GM19467 (cell line): ENCODE data around the gene ACVRL1.

ENCODE experiments used
- ATAC-seq: cut with Tn5 transposase; IDR thresholded peaks from one replicate; pipeline ENCODE4 v1.9.1; 2021; ENCODE audit warnings: mild to moderate bottlenecking, moderate library complexity; ENCODE audit not compliant: unreplicated experiment

Gene ACVRL1

GRCh38 chr12:51907083-51907855, at the start of gene ACVRL1:
Gene ACVRL1 (plus strand): TSS chr12:51907504. CDS start chr12:51912475, 4,971 bp downstream.
- ATAC-seq, result no peak

DNA sequence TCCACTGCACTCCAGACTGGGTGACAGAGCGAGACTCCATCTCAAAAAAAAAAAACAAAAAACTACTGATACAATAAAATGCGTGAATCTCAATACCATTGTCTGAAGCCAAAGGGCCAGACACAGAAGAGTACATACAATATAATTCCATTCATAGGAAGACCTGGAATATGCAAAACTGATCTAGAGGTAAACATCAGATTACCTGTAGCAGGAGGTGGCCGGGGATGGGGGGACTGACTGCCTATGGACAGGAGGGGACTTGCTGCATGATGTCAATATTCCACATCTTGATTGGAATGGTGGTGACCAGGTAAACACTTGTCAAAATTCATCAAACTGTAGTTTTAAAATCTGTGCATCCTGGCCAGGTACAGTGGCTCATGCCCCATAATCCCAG, 46.3 kb upstream of the ACVRL1 start:
- no peak for ATAC-seq

DNA sequence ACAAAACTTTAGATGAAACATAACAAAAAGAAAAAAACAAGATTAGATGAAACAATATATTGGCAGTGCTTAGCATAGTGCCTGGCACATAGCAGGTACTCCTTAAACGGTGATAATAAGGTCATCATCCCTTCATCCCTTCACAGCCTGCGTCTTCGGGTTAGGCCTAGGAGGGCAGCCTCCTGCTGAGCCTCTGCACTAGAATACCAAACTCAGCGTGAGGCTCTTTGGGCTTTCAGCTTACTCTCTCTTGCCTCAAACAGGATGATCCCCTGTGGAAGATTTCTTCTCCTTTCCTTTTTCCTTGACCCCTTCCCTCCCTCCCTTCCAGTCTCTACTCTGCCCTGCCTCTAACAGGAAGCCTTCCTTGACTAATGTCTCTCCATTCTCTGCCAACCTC, 44.4 kb upstream of the ACVRL1 start:
- ATAC-seq, result no peak

GRCh38 chr12:51863363-51863932, 43.9 kb upstream of the ACVRL1 start:
- no peak for ATAC-seq

DNA sequence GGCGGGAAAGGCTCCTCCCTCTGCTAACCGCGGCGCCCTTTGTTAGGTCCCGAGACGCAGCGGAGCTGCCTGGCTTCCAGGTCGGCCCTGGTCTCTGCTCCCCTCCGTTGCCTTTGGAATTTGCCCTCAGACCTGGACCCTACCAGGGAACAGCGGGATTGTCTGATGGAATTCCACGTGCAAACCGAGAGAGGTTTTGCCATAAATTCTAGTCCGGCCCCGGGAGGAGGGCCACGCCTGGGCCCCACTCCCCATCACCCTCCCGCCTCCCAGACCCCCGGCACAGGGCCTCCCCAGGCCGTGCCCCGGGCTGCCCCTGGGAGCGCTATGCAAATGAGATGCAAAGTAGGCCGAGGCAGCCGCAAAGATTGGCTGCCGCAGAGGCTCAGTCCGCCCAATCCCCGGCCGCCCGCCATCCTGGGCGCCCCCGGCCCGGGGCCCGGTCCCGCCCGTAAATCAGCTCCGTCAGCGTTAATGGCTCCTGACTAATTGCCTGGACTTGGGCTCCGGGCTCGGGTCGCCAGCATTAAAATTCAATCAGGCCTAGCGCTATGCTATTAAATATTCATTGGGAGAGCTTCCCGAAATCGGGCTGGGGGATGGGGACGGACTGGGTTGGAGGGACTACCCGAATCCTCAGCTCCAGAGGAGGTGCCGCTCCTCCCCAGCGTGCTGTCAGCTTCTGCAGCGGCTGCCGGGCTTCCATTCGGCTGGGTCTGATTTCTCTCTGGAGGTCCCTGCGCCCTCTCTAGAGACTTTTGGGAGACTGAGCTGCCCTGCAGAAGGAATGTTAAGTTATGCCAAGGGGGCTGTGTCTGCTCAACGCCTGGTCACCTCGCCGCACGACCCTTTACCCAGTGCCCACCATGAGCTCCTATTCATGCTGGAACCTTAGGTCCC, 43.1 kb upstream of the ACVRL1 start:
- ATAC-seq, result no peak

GRCh38 chr12:51864833-51865670, 42.3 kb upstream of the ACVRL1 start:
- no peak for ATAC-seq

DNA sequence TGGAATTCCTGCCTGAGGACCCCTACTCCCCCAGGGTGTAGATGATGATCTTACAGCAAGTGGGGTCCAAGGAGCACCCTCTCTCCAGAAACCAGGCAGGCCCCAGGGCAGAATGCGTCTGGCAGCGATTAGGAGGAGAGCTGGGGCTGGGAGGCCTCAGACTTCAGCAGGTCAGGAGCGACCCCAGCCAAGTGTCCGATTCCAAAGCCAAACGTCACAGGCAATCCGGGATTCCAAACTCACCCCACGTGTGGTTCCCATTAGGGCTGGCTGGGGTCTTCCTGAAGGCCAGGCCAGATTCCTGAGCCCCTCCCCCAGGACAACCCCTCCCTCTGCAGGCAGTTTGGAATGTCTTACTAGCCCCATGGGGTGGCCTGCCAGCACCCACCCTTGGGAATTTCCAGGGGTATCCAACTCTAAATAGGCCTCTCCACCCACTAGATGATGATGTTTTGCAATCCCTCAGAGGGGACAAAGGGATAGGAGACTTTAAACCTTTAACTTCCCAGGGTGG, 41.5 kb upstream of the ACVRL1 start:
- ATAC-seq, result no peak

- ATAC-seq, result no peak
These were observed 41.0 kb upstream of the ACVRL1 start for GRCh38 chr12:51866324-51866723.

DNA sequence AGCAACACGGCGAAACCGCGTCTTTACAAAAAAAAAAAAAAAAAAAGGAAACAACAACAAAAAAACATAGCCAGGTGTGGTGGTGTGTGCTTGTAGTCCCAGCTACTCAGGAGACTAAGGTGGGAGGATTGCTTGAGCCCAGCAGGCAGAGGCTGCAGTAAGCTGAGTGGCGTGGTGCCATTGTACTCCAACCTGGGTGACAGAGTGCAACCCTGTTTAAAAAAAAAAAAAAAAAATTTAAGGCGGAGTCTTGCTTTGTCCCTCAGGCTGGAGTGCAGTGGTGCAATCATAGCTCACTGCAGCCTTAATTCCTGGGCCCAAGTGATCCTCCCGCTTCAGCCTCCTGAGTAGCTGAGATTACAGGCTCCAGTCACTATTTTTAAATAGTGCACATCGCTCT, 40.5 kb upstream of the ACVRL1 start:
- no peak for ATAC-seq

DNA sequence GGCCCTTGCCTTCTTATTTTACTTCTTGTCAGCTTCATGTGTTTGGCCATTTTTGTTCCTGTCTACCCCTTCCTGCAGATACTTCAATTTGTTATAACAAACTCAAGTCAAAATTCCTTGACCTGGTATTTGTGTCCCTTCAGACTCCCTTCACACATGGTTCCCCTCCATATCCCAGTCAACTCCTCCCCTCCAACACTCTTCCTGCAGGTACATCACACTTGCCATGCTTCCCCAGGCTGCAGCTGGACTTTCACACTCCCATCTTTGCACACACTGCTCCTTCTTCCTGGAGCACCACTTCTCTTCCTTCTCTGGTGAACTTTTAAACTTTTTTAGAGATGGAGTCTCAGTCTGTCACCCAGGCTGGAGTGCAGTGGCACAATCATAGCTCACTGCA, 39.9 kb upstream of the ACVRL1 start:
- ATAC-seq, result no peak

DNA sequence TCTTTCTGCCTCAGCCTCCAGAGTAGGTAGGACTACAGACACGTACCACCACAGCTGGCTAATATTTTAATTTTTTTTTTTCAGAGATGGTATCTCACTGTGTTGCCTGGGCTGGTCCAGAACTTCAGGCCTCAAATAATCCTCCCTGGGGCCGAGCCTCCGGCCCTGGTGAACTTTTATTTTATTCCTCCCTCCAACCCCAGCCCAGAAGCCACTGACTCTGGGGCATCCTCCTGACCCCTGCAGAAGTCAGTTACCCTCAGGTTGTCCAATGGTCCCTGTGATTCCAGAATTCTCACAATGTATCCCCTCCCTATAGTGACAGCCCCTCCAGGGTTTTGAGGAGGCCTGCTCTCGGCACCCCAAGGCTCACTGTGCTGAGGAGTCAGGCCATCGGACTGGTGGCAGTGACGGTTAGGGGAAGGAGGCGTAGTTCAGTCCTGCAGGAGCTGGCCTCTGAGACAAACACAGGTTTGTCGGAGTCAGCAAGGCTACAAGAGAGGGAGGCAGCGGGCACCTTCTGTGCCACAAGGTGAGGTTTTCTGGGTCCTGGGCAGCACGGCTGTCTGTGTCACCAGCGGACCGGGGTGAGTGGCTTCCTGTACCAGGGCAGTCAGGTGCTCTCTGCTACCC, 39.4 kb upstream of the ACVRL1 start:
- no peak for ATAC-seq

- ATAC-seq, result no peak
These were observed 38.3 kb upstream of the ACVRL1 start for GRCh38 chr12:51868821-51869495.

DNA sequence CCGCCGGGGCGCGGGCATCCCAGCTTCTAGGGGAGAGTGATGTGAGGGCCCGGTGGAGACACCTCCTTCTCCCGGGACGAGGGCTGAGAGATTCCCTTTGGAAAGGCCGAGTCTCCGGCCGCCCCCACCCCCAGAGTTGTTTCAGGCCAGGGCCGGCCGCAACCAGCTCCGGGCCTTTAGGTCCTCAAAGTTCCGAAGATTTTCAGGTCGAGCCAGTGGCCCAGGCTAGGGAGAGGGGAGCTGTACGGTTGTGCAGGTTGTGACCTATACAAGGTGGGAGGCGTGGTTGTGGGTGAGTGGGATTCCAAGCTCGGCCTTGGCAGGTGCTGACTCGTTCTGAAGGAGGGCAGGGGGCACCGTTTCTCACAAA, 37.8 kb upstream of the ACVRL1 start:
- ATAC-seq, result no peak

- no peak for ATAC-seq
These were observed 37.4 kb upstream of the ACVRL1 start for GRCh38 chr12:51869931-51870330.

- ATAC-seq, result no peak
These were observed 36.8 kb upstream of the ACVRL1 start for GRCh38 chr12:51870504-51870903.

DNA sequence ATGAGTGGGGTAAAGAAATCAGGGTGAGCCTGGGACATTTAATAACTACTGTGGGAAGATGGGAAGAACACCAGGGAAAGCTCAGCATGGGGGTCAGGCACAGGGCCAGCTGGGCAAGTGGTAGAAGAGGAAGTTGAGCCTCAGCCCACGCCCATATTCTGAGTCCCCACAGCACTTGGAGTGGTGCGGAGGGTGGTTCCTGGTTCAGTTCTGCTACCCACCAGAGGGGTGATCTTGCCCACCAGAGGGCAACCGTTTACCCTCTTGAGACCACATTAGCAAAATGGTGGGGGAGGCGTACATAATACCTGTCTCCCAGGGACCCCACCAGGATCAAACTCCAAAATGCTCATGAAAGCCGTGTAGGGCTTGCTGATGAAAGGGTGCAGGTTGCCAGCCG, 36.2 kb upstream of the ACVRL1 start:
- no peak for ATAC-seq

GRCh38 chr12:51871918-51872688, 35.2 kb upstream of the ACVRL1 start:
- no peak for ATAC-seq

GRCh38 chr12:51872689-51872981, 34.7 kb upstream of the ACVRL1 start:
- ATAC-seq, result no peak
